SK-N-SH (cell line): ENCODE data around the gene APBB2. TPM values are rescaled to one million over a fixed set of nuclear protein-coding genes. Genes with fewer than 3 reads are reported as not detected.

ENCODE experiments used
- CTCF ChIA-PET: fragments of 300-600, 350-600 bp; formaldehyde crosslinking; extraction: SDS; loops from one replicate; lab custom pipeline; 2021; lab: Yijun Ruan, JAX
- POLR2A ChIA-PET: fragments of 350-600 bp; sonication (Branson Sonifier 250); formaldehyde crosslinking; extraction: SDS; loops from one replicate; lab custom pipeline; 2020; ENCODE audit warnings: antibody characterized with exemption, inconsistent platforms; lab: Yijun Ruan, JAX
- DNase-seq: peaks from one replicate; pipeline ENCODE4 v3.0.0; 2012
- H2AFZ ChIP-seq: fragments of 200-600 bp; sonication (generic); 2 replicates; pipeline ENCODE4 v1.8.1; 2016; ENCODE audit warnings: antibody characterized with exemption, mild to moderate bottlenecking, low read depth
- H3F3A ChIP-seq: fragments of 200-600 bp; sonication (generic); replicated peaks from 2 replicates; pipeline ENCODE3; 2016; ENCODE audit warnings: antibody characterized with exemption, mild to moderate bottlenecking; ENCODE audit not compliant: insufficient read depth
- H3K27ac ChIP-seq, 2 experiments: fragments of 200-500 bp in 1 of 2; fragments of 200-600 bp in 1 of 2; sonication (Bioruptor generic) in 1 of 2; sonication (generic), shearing (Covaris generic) in 1 of 2; 2 replicates each; pipeline versions ENCODE4 v1.5.1 to v1.6.1; 2014 to 2016; ENCODE audit warnings: low read depth in 2 of 2, inconsistent platforms in 1 of 2, low read length in 1 of 2, mild to moderate bottlenecking in 1 of 2, mixed read lengths in 1 of 2
- H3K27me3 ChIP-seq: fragments of 200-600 bp; sonication (generic), shearing (Covaris generic); 2 replicates; pipeline ENCODE4 v1.6.1; 2016; ENCODE audit warnings: mixed run types; ENCODE audit not compliant: insufficient read depth
- H3K36me3 ChIP-seq, 2 experiments: fragments of 200-500 bp in 1 of 2; fragments of 200-600 bp in 1 of 2; sonication (Bioruptor generic) in 1 of 2; sonication (generic) in 1 of 2; replicated peaks in 1 of 2; 2 replicates each; pipeline versions ENCODE3 to v1.5.1; 2014 to 2016; ENCODE audit warnings: low read length in 1 of 2, mild to moderate bottlenecking in 1 of 2; ENCODE audit not compliant: insufficient read depth in 2 of 2, control insufficient read depth in 1 of 2
- H3K4me1 ChIP-seq, 2 experiments: fragments of 200-500 bp in 1 of 2; fragments of 200-600 bp in 1 of 2; sonication (Bioruptor generic) in 1 of 2; sonication (generic), shearing (Covaris generic) in 1 of 2; 2 replicates each; pipeline versions ENCODE4 v1.5.1 to v1.6.1; 2014 to 2016; ENCODE audit warnings: low read depth in 1 of 2, low read length in 1 of 2, mixed run types in 1 of 2; ENCODE audit not compliant: insufficient read depth in 2 of 2, control insufficient read depth in 1 of 2
- H3K4me2 ChIP-seq: fragments of 200-600 bp; sonication (generic), shearing (Covaris generic); 2 replicates; pipeline ENCODE4 v1.6.1; 2017; ENCODE audit warnings: mixed run types
- H3K4me3 ChIP-seq, 2 experiments: fragments of 200-500 bp in 1 of 2; fragments of 200-600 bp in 1 of 2; sonication (Bioruptor generic) in 1 of 2; sonication (generic), shearing (Covaris generic) in 1 of 2; 2 replicates each; pipeline versions ENCODE4 v1.5.1 to v1.8.1; 2014 to 2016; ENCODE audit warnings: low read depth in 2 of 2, inconsistent platforms in 1 of 2, low read length in 1 of 2, mild to moderate bottlenecking in 1 of 2, mixed read lengths in 1 of 2, moderate library complexity in 1 of 2
- H3K79me2 ChIP-seq: fragments of 200-600 bp; sonication (generic); 2 replicates; pipeline ENCODE4 v1.8.1; 2017; ENCODE audit warnings: mild to moderate bottlenecking; ENCODE audit not compliant: insufficient read depth
- H3K9ac ChIP-seq: fragments of 200-600 bp; sonication (generic); 2 replicates; pipeline ENCODE4 v1.6.1; 2017; ENCODE audit warnings: mixed run types
- H3K9me2 ChIP-seq: fragments of 200-600 bp; sonication (generic); 2 replicates; pipeline ENCODE4 v1.6.1; 2017; ENCODE audit warnings: mixed run types
- H3K9me3 ChIP-seq: fragments of 200-600 bp; sonication (generic); 2 replicates; pipeline ENCODE4 v1.6.1; 2017; ENCODE audit warnings: mixed run types, mild to moderate bottlenecking, moderate library complexity
- H4K20me1 ChIP-seq: fragments of 200-600 bp; sonication (generic); 2 replicates; pipeline ENCODE4 v1.6.1; 2017; ENCODE audit warnings: mild to moderate bottlenecking, mixed run types; ENCODE audit not compliant: insufficient read depth
- CHD2 ChIP-seq: fragments of 150-350 bp; IDR thresholded peaks from 2 replicates; pipeline ENCODE4 v1.6.1; 2018; ENCODE audit warnings: low read length; ENCODE audit not compliant: partially characterized antibody
- EP300 ChIP-seq, 2 experiments: IDR thresholded peaks; 2 replicates each; pipeline versions ENCODE4 v1.4.0 to v1.6.1; 2012; ENCODE audit warnings: borderline replicate concordance in 1 of 2, low read depth in 1 of 2, low read length in 1 of 2
- FOXM1 ChIP-seq: IDR thresholded peaks from 2 replicates; pipeline ENCODE4 v1.4.0; 2012; ENCODE audit warnings: low read depth, mild to moderate bottlenecking
- GATA2 ChIP-seq: sonication (generic); formaldehyde crosslinking; IDR thresholded peaks from 2 replicates; pipeline ENCODE4 v1.5.0; 2020; ENCODE audit warnings: mild to moderate bottlenecking, missing genetic modification reagents
- MXI1 ChIP-seq: IDR thresholded peaks from 2 replicates; pipeline ENCODE4 v1.6.1; 2012; ENCODE audit warnings: mild to moderate bottlenecking, low read depth, low read length, improper control_type of control experiment
- POLR2AphosphoS5 ChIP-seq: IDR thresholded peaks from 2 replicates; pipeline ENCODE4 v1.6.1; 2012; ENCODE audit warnings: low read depth, low read length
- RXRA ChIP-seq: IDR thresholded peaks from 2 replicates; pipeline ENCODE4 v1.4.0; 2012; ENCODE audit warnings: low read depth, mild to moderate bottlenecking, borderline replicate concordance
- SMC3 ChIP-seq: IDR thresholded peaks from 2 replicates; pipeline ENCODE4 v1.6.1; 2012; ENCODE audit warnings: low read depth, low read length, improper control_type of control experiment
- TAF1 ChIP-seq: IDR thresholded peaks from 2 replicates; pipeline ENCODE4 v1.6.1; 2012; ENCODE audit warnings: low read depth, mild to moderate bottlenecking, low read length, moderate library complexity, borderline replicate concordance
- TCF12 ChIP-seq: IDR thresholded peaks from 2 replicates; pipeline ENCODE4 v1.4.0; 2012
- TEAD4 ChIP-seq: IDR thresholded peaks from 2 replicates; pipeline ENCODE4 v1.4.0; 2012; ENCODE audit warnings: mild to moderate bottlenecking, borderline replicate concordance; ENCODE audit not compliant: insufficient read depth
- YY1 ChIP-seq: IDR thresholded peaks from 2 replicates; pipeline ENCODE4 v1.4.0; 2012; ENCODE audit warnings: low read depth, mild to moderate bottlenecking
- WGBS: methylation state at CpG from one replicate; pipeline ENCODE4 v1.1.6; 2017; ENCODE audit warnings: low lambda C conversion rate; 5-methylcytosine and 5-hydroxymethylcytosine counted together
- polyA plus RNA-seq, 3 experiments: library from polyadenylated mRNA; depleted of rRNA; stranded (reverse); fragments of >200 nt; gene quantifications; 2 replicates each; pipeline ENCODE4 v1.2.3, GENCODE V29; 2012
- TF ChIP-seq, protein P1 (sequence below): IDR thresholded peaks from 2 replicates; pipeline ENCODE4; 2012
- TF ChIP-seq, protein P2 (sequence below): IDR thresholded peaks from 2 replicates; pipeline ENCODE4 v1.6.1; 2012; ENCODE audit warnings: mild to moderate bottlenecking, low read depth, low read length, moderate library complexity
- TF ChIP-seq, protein P3 (sequence below): IDR thresholded peaks from 2 replicates; pipeline ENCODE4 v1.4.0; 2012; ENCODE audit warnings: low read depth, borderline replicate concordance

The APBB2 gene
- polyA plus RNA-seq, 1 of the 3 experiments (the other 2 are of a cell fraction): 49.8 TPM

DNA sequence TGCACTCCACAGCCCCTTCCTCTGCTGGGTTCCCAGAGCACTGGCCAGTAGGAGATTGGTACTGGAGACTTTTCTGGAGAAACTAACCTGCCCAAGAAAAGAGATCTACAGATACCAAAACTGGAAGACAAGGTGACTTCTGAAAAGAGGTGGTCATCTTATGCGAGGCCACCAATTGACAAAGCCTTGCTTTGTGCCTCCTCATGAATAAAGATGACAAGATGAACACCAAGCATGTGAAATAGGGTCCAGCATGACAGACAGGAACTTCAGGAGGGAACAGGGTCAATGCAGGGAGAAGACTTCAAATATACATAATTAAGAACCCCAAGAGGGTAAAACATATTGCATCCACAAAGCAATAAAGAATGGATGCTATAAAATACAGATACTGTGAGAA, 137.9 kb downstream of the APBB2 start (continued):
- no peak for TF ChIP-seq MXI1
- TF ChIP-seq SMC3: no peak
- no peak for TF ChIP-seq GATA2 (CRISPR knock-in tag)
- no peak for TF ChIP-seq YY1
- no peak for TF ChIP-seq POLR2AphosphoS5
- TF ChIP-seq FOXM1: no peak
- TF ChIP-seq, protein P1, sequence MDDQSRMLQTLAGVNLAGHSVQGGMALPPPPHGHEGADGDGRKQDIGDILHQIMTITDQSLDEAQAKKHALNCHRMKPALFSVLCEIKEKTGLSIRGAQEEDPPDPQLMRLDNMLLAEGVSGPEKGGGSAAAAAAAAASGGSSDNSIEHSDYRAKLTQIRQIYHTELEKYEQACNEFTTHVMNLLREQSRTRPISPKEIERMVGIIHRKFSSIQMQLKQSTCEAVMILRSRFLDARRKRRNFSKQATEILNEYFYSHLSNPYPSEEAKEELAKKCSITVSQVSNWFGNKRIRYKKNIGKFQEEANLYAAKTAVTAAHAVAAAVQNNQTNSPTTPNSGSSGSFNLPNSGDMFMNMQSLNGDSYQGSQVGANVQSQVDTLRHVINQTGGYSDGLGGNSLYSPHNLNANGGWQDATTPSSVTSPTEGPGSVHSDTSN: no peak

DNA sequence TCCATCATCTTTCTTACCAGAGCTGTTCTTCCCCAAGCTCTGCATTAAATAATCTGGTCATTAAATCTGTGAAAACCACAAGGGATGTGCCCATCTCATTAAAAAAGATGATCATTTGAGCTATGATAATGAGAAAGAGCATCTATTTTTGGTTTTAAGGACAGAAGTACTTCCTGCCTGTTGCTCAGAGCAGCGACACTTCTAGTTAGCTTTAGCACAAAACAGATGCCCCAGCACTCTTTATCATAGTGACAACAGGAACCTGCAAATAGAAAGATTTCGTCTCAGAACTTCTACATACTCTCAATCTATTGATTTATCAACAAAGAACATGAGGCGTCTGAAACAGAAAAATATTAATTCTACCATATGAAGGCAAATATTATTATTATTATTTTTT, 140.1 kb downstream of the APBB2 start:
- Histone ChIP-seq H3K79me2 (peaks cover 89% of the 10 kb centered on the region), H3K27ac (peak overlapping the region; percentile 15 to 48; a peak in 2 of 4 replicates), H3K4me2 (no peak overlapping the region), H3F3A (no peaks in the 10 kb centered on the region), H3K9me2 (no peaks in the 10 kb centered on the region), H3K27me3 (no peaks in the 10 kb centered on the region), H3K4me3 (no peak overlapping the region), H3K36me3 (peaks cover 0 to 3% of the 10 kb centered on the region in 2 experiments), H4K20me1 (peaks cover 23% of the 10 kb centered on the region; the same call in 1 of the 2 replicates), H3K9me3 (no peaks in the 10 kb centered on the region), H3K9ac (no peak overlapping the region), H3K4me1 (peaks cover 0 to 5% of the 10 kb centered on the region in 2 experiments; a peak in 2 of 4 replicates), H2AFZ (no peak overlapping the region)
- DNase-seq: no peak
- 58% methylated on average over 3 of the region's 3 CpGs for WGBS
- CTCF ChIA-PET: no interaction called here
- POLR2A ChIA-PET: no interaction called here
- TF ChIP-seq CHD2 (no peak), FOXM1 (no peak), TCF12 (peak; percentile 61), RXRA (no peak)
- TF ChIP-seq, protein P1: peak; percentile 58

DNA sequence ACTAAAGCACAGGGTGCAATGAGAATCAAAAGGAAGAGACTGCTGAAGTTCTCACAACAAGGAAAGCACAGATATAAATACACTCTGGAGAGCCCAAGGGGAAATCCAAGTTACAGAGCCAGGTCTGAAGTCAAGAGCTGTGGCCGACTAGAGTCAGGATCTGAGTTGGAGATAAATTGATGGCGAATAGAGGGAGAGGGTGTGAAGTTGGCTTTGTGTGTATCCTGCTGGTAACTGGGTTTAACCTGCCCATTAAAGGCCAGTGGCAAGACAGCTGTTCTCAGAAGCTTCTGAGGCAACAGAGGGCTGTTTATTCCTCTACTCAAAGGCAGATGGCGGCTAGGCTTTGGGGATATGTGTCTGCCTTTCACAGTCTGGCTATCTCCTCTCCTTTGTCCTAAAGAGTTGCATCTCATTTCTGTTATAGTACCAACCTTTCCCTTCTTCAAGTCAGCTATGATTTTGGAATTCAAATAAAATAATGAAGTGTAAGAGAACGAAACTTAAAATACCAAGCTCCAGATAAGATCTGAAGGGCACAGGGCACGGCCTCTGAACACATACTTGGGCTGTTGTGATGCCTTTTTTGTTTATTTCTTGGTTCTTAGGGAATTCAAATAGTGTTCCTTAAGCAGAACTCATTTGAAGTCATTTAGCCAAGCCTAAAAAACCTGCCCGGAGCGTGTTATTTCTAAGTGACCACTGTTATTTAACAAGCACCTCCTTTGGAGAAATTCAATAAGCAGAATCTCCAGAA, 142.1 kb downstream of the APBB2 start:
- Histone ChIP-seq H3F3A (no peaks in the 10 kb centered on the region), H3K9me3 (no peaks in the 10 kb centered on the region), H3K9ac (no peak overlapping the region), H3K4me2 (no peak overlapping the region), H3K27me3 (no peaks in the 10 kb centered on the region), H2AFZ (no peak overlapping the region), H3K79me2 (peaks cover 88% of the 10 kb centered on the region), H3K4me1 (peaks cover 0 to 5% of the 10 kb centered on the region in 2 experiments; a peak in 2 of 4 replicates), H3K27ac (peak overlapping the region in 1 of 2 experiments; percentile 19; a peak in 2 of 4 replicates), H3K36me3 (peaks cover 0 to 5% of the 10 kb centered on the region in 2 experiments), H3K4me3 (no peak overlapping the region), H4K20me1 (peaks cover 12% of the 10 kb centered on the region; the same call in 1 of the 2 replicates), H3K9me2 (no peaks in the 10 kb centered on the region)
- 89% methylated on average over 7 of the region's 7 CpGs for whole genome bisulfite sequencing
- POLR2A ChIA-PET: no interaction called here
- DNase-seq: no peak
- TF ChIP-seq, protein P2, sequence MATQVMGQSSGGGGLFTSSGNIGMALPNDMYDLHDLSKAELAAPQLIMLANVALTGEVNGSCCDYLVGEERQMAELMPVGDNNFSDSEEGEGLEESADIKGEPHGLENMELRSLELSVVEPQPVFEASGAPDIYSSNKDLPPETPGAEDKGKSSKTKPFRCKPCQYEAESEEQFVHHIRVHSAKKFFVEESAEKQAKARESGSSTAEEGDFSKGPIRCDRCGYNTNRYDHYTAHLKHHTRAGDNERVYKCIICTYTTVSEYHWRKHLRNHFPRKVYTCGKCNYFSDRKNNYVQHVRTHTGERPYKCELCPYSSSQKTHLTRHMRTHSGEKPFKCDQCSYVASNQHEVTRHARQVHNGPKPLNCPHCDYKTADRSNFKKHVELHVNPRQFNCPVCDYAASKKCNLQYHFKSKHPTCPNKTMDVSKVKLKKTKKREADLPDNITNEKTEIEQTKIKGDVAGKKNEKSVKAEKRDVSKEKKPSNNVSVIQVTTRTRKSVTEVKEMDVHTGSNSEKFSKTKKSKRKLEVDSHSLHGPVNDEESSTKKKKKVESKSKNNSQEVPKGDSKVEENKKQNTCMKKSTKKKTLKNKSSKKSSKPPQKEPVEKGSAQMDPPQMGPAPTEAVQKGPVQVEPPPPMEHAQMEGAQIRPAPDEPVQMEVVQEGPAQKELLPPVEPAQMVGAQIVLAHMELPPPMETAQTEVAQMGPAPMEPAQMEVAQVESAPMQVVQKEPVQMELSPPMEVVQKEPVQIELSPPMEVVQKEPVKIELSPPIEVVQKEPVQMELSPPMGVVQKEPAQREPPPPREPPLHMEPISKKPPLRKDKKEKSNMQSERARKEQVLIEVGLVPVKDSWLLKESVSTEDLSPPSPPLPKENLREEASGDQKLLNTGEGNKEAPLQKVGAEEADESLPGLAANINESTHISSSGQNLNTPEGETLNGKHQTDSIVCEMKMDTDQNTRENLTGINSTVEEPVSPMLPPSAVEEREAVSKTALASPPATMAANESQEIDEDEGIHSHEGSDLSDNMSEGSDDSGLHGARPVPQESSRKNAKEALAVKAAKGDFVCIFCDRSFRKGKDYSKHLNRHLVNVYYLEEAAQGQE: no peak
- no peak for TF ChIP-seq POLR2AphosphoS5
- no peak for TF ChIP-seq TAF1
- TF ChIP-seq EP300 (IDR thresholded peaks at IDR 0.05; ENCODE audit: borderline replicate concordance in 1 of 2, low read depth in 1 of 2, low read length in 1 of 2): no peak
- TF ChIP-seq FOXM1: no peak
- TF ChIP-seq, protein P3, sequence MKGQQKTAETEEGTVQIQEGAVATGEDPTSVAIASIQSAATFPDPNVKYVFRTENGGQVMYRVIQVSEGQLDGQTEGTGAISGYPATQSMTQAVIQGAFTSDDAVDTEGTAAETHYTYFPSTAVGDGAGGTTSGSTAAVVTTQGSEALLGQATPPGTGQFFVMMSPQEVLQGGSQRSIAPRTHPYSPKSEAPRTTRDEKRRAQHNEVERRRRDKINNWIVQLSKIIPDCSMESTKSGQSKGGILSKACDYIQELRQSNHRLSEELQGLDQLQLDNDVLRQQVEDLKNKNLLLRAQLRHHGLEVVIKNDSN: no peak
- TF ChIP-seq TEAD4: no peak
- CTCF ChIA-PET: interaction anchor here (0.8 to 1.2 kb wide), 3 partner anchors 17 to 148 kb away, joined by 3 read pairs; no protein-coding TSS in a partner anchor
